SU-DHL-6 (cell line): ENCODE data around the gene RGS8.

Experiments
- H2AFZ ChIP-seq: fragments of 200-600 bp; sonication (generic); 2 replicates; pipeline ENCODE4 v1.6.1; 2014; ENCODE audit warnings: low read depth, mild to moderate bottlenecking, moderate library complexity, mixed read lengths, antibody characterized with exemption, low read length; ENCODE audit not compliant: severe bottlenecking
- H3F3A ChIP-seq: fragments of 200-600 bp; shearing (Covaris generic); 2 replicates; pipeline ENCODE4 v1.6.0; 2016; ENCODE audit warnings: antibody characterized with exemption, mild to moderate bottlenecking; ENCODE audit not compliant: insufficient read depth
- H3K27ac ChIP-seq: fragments of 200-600 bp; sonication (generic); 2 replicates; pipeline ENCODE4 v1.5.1; 2016; ENCODE audit warnings: low read depth, mild to moderate bottlenecking, low read length, moderate library complexity, mixed read lengths
- H3K27me3 ChIP-seq: fragments of 200-600 bp; sonication (generic), shearing (Covaris generic); 2 replicates; pipeline ENCODE4 v1.6.0; 2014; ENCODE audit warnings: mild to moderate bottlenecking, low read length
- H3K36me3 ChIP-seq: fragments of 200-600 bp; sonication (generic); 2 replicates; pipeline ENCODE4 v1.6.1; 2014; ENCODE audit warnings: mild to moderate bottlenecking, low read length, mixed read lengths
- H3K4me2 ChIP-seq: fragments of 300-600, 200-600 bp; shearing (Covaris generic), sonication (generic); 2 replicates; pipeline ENCODE4 v1.6.0; 2014; ENCODE audit warnings: low read length, low read depth, mild to moderate bottlenecking; ENCODE audit not compliant: poor library complexity, severe bottlenecking
- H3K4me3 ChIP-seq: fragments of 200-600 bp; sonication (generic); 2 replicates; pipeline ENCODE4 v1.5.1; 2014; ENCODE audit warnings: antibody characterized with exemption, low read length, mild to moderate bottlenecking, mixed read lengths; ENCODE audit not compliant: insufficient read depth, poor library complexity, severe bottlenecking
- H3K79me2 ChIP-seq: fragments of 200-600 bp; sonication (generic); 2 replicates; pipeline ENCODE4 v1.6.1; 2014; ENCODE audit warnings: mild to moderate bottlenecking, low read length, moderate library complexity; ENCODE audit not compliant: insufficient read depth
- H3K9ac ChIP-seq: fragments of 200-600 bp; sonication (generic); 2 replicates; pipeline ENCODE4 v1.7.0; 2014; ENCODE audit warnings: mild to moderate bottlenecking, low read length
- H3K9me2 ChIP-seq: fragments of 200-600 bp; sonication (generic); replicated peaks from 2 replicates; pipeline ENCODE4 v1.6.1; 2014; ENCODE audit warnings: low read length; ENCODE audit not compliant: insufficient read depth
- H3K9me3 ChIP-seq: fragments of 200-600 bp; sonication (generic); 2 replicates; pipeline ENCODE4 v1.6.1; 2014; ENCODE audit warnings: low read length, mixed read lengths; ENCODE audit not compliant: insufficient read depth
- H4K20me1 ChIP-seq: fragments of 200-600 bp; sonication (generic); 2 replicates; pipeline ENCODE4 v1.6.1; 2014; ENCODE audit warnings: low read depth, mild to moderate bottlenecking, antibody characterized with exemption, low read length, moderate library complexity, mixed read lengths
- EZH2phosphoT487 ChIP-seq: fragments of 200-600 bp; sonication (generic), shearing (Covaris generic); conservative IDR thresholded peaks from 2 replicates; pipeline ENCODE4 v1.6.1; 2018; ENCODE audit warnings: mild to moderate bottlenecking, antibody characterized with exemption, low read length, moderate library complexity, mixed read lengths
- TF ChIP-seq, protein P1 (sequence below): fragments of 200-600 bp; sonication (generic); IDR thresholded peaks from one replicate; pipeline ENCODE4 v1.5.1; 2017; ENCODE audit warnings: antibody characterized with exemption, mild to moderate bottlenecking, low read length, moderate library complexity; ENCODE audit not compliant: insufficient read depth, poor library complexity, severe bottlenecking

Gene RGS8

DNA sequence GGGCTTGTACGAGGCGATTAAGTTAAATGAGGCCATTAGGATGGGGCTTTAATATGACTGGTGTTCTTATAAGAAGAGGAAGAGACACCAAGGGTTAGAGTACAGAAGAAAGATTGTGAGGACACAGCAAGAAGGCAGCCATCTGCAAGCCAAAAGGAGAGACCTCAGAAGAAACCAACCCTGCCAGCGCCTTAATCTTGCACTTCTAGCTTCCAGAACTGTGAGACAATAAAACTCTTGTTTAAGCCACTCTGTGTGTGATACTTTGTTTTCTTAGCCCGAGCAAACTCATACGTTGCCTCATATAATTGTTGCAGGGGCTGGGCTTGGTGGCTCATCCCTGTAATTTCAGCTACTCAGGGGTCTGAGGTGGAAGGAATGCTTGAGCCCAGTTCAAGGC, 46.6 kb downstream of the RGS8 start:
- H3K27me3 ChIP-seq: no peaks in the 10 kb centered on the region
- H3K4me2 ChIP-seq: no peak overlapping the region
- no peaks in the 10 kb centered on the region for H3K36me3 ChIP-seq
- H3K27ac ChIP-seq: no peak overlapping the region
- no peaks in the 10 kb centered on the region for H4K20me1 ChIP-seq
- TF ChIP-seq, protein P1, sequence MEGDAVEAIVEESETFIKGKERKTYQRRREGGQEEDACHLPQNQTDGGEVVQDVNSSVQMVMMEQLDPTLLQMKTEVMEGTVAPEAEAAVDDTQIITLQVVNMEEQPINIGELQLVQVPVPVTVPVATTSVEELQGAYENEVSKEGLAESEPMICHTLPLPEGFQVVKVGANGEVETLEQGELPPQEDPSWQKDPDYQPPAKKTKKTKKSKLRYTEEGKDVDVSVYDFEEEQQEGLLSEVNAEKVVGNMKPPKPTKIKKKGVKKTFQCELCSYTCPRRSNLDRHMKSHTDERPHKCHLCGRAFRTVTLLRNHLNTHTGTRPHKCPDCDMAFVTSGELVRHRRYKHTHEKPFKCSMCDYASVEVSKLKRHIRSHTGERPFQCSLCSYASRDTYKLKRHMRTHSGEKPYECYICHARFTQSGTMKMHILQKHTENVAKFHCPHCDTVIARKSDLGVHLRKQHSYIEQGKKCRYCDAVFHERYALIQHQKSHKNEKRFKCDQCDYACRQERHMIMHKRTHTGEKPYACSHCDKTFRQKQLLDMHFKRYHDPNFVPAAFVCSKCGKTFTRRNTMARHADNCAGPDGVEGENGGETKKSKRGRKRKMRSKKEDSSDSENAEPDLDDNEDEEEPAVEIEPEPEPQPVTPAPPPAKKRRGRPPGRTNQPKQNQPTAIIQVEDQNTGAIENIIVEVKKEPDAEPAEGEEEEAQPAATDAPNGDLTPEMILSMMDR: no peak
- no peak for TF ChIP-seq EZH2phosphoT487
- peaks cover 6% of the 10 kb centered on the region; the same call in 1 of the 2 replicates for H3F3A ChIP-seq
- no peak overlapping the region for H3K9ac ChIP-seq
- H3K4me3 ChIP-seq: no peak overlapping the region
- no peaks in the 10 kb centered on the region for H3K79me2 ChIP-seq
- no peak overlapping the region for H2AFZ ChIP-seq
- no peaks in the 10 kb centered on the region for H3K9me3 ChIP-seq
- H3K9me2 ChIP-seq: no peaks in the 10 kb centered on the region

DNA sequence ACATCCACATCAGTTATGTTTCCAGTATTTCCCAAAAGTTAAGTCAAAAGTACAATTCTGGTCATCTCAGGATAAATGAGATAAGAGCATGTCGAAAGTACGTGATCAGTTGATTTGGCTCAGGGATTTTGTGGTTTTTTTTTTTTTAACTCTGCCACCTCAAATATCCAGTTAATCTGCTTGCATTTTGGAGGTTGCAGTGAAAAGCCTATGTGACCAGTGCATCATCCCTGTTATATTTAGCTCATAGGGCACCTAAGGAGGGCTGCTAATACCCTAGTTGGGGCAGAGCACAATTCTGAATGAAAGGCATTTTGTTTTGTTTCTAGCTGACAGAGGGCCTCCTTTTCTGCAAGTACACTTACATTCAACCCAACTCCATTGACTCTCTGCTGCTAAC, 48.5 kb downstream of the RGS8 start:
- no peaks in the 10 kb centered on the region for H3K9me2 ChIP-seq
- peaks cover 6% of the 10 kb centered on the region; the same call in 1 of the 2 replicates for H3F3A ChIP-seq
- no peaks in the 10 kb centered on the region for H4K20me1 ChIP-seq
- no peaks in the 10 kb centered on the region for H3K27me3 ChIP-seq
- no peaks in the 10 kb centered on the region for H3K79me2 ChIP-seq
- no peaks in the 10 kb centered on the region for H3K9me3 ChIP-seq
- no peak overlapping the region for H3K4me2 ChIP-seq
- no peak for TF ChIP-seq EZH2phosphoT487
- TF ChIP-seq, protein P1: no peak
- H2AFZ ChIP-seq: no peak overlapping the region
- H3K9ac ChIP-seq: no peak overlapping the region
- no peak overlapping the region for H3K4me3 ChIP-seq
- H3K27ac ChIP-seq: no peak overlapping the region
- no peaks in the 10 kb centered on the region for H3K36me3 ChIP-seq
